GM23248 (cell line): ENCODE data around the gene PCBP3.

ENCODE experiments used
- EZH2 ChIP-seq: fragments of 200-600 bp; sonication (generic); IDR thresholded peaks from 2 replicates; pipeline ENCODE4 v1.6.1; 2018; ENCODE audit warnings: antibody characterized with exemption, mild to moderate bottlenecking; ENCODE audit not compliant: insufficient read depth, poor library complexity, severe bottlenecking
- EZH2phosphoT487 ChIP-seq: fragments of 200-600 bp; sonication (generic); IDR thresholded peaks from 2 replicates; pipeline ENCODE4 v1.6.1; 2018; ENCODE audit warnings: antibody characterized with exemption, moderate library complexity, mild to moderate bottlenecking, low read depth; ENCODE audit not compliant: insufficient read depth

DNA sequence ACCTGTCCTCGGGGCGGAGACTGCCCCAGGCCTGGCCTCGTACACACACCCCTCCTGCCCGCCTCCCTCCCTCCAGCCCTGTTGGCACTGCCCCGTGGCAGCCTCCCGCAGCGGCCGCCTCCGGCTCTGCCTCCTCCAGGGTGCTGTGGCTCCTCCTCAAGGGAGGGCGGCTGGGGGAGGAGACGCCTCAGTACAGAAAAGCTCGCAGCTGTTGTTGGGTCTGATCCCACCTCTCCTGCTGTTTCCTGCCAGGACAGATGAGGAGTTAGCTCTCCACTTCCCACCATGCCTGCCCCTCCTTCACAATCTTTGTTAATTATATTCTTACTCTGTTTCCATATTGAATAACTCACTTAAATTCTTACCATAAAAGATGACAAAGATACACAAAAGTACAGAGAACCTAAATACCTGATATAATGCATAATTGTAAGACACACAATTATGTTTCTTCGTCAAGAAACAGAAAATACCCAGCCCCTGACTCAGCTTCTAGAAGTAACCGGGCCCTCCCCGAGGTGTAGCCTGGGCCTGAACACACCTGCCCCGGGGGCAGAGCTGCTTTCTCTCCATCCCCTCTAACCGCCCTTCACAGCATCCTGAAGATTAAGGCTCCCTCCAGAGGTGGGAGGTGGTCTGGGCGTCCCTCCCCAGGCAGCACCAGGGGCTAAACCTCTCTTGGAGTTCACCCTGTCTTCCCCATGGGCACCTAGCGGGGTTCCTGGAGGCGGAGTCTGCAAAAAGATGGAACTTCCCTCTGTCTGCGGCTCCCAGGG, 307.4 kb downstream of the PCBP3 start:
- TF ChIP-seq EZH2phosphoT487, result no peak
- TF ChIP-seq EZH2, result no peak
